Muscle of leg (tissue), 11 donors: ENCODE data around the gene CDYL. TPM values are rescaled to one million over a fixed set of nuclear protein-coding genes. Genes with fewer than 3 reads are reported as not detected.

ENCODE experiments used
- DNase-seq: peaks from one replicate; pipeline ENCODE4 v3.0.0; 2013
- H3K27ac ChIP-seq: one replicate; pipeline ENCODE4 v1.5.1; 2013; ENCODE audit warnings: mild to moderate bottlenecking, low read length, control low read depth
- H3K27me3 ChIP-seq: one replicate; pipeline ENCODE4 v1.6.1; 2013; ENCODE audit warnings: low read length; ENCODE audit not compliant: control insufficient read depth, insufficient read depth
- H3K36me3 ChIP-seq: one replicate; pipeline ENCODE4 v1.6.1; 2013; ENCODE audit warnings: low read length; ENCODE audit not compliant: control insufficient read depth, insufficient read depth
- H3K4me1 ChIP-seq: one replicate; pipeline ENCODE4 v1.6.1; 2013; ENCODE audit warnings: low read length; ENCODE audit not compliant: control insufficient read depth, insufficient read depth
- H3K4me3 ChIP-seq: one replicate; pipeline ENCODE4 v1.5.1; 2013; ENCODE audit warnings: low read length, control low read depth
- H3K9me3 ChIP-seq: replicated peaks from 2 replicates; pipeline ENCODE4 v1.6.1; 2013; ENCODE audit warnings: low read depth, low read length; ENCODE audit not compliant: control insufficient read depth
- WGBS: methylation state at CpG from one replicate; pipeline ENCODE4 v1.1.5; 2013; ENCODE audit warnings: missing lambda C conversion rate; ENCODE audit not compliant: insufficient coverage; 5-methylcytosine and 5-hydroxymethylcytosine counted together
- polyA plus RNA-seq, 8 donors: library from polyadenylated mRNA; unstranded; fragments of 120-200 nt; gene quantifications; one replicate each; pipeline versions ENCODE4 v1.2.1 to v1.2.3, GENCODE V29; 2013; ENCODE audit warnings: inconsistent platforms in 1 of 8, low replicate concordance in 1 of 8; ENCODE audit not compliant: insufficient read length in 8 of 8, insufficient read depth in 1 of 8
- total RNA-seq: library from RNA; stranded (reverse); fragments of 120-200 nt; gene quantifications from one replicate; pipeline ENCODE4 v1.2.4, GENCODE V29; 2013

The CDYL gene
- total and polyA plus RNA-seq, 9 donors = 15.6 to 75.3 (median 19.9) TPM

DNA sequence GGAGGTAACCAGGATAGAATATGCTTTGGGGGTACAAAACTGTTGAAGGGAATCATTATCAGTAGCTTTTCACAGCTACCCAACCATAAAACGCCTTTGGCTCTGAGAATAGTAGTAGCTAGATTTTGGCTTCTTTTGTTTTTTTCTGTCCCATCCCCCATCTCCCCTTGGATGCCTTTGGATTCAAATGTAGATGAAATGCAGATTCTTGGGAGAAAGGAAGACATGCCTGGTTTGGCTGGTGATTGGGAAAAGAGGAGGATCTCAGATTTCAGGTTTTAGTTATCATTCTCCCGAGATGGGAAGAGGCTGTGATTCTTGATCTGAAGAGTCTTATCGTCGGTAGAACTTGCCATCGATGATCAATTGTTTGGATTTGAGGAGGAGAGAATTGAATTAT lies 3.5 kb upstream of the CDYL start:
- Histone ChIP-seq H3K36me3 (no peaks in the 10 kb centered on the region), H3K9me3 (no peaks in the 10 kb centered on the region), H3K27me3 (peaks cover 9% of the 10 kb centered on the region), H3K27ac (no peak overlapping the region), H3K4me1 (peaks cover 9% of the 10 kb centered on the region), H3K4me3 (no peak overlapping the region)
- DNase-seq = no peak
- WGBS = 30% methylated on average over 2 of the region's 5 CpGs

DNA sequence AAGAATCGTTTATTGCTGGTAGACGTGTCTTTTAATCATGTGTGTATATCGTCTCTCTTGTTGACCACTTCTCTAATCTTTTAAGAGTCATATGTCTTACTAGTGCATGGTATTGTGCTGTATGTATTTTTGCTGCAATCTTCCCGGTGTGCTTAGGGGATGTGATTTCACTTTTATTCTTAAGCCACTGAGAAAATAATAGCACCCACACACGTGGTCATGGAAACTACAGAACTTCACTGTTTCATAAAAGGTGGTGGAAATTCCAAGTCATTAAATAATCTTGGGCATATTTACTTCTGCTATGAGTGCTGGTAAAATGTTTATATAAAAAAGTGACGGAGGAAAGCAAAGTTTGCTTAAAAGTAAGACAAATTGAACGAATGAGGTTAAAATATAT lies 3.0 kb upstream of the CDYL start:
- WGBS = 8% methylated on average over 2 of the region's 7 CpGs
- Histone ChIP-seq H3K27me3 (peaks cover 9% of the 10 kb centered on the region), H3K4me3 (no peak overlapping the region), H3K27ac (no peak overlapping the region), H3K9me3 (peaks cover 4% of the 10 kb centered on the region), H3K4me1 (peaks cover 9% of the 10 kb centered on the region), H3K36me3 (no peaks in the 10 kb centered on the region)
- DNase-seq = no peak

DNA sequence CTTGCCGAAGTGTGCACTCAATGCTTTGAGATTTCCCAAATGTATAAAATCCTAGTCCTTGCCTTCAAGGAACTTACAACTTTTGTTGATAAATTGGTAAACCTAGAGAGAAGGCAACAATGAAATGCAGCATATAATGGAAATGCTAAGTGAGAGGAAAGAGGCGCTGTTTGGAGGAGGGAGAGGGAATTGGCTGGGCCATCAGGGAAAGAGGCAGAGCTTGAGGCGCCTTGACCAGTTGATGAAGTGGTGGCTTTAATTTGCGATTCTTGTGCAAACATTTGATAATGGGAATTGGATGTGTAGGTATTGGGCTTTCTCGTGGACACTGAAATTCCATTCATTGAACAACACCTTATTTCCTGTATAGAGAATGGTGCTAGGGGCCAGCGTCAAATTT lies 1.9 kb upstream of the CDYL start:
- H3K27ac ChIP-seq = no peak overlapping the region
- peaks cover 4% of the 10 kb centered on the region for H3K9me3 ChIP-seq
- H3K4me3 ChIP-seq = no peak overlapping the region
- peaks cover 9% of the 10 kb centered on the region for H3K4me1 ChIP-seq
- H3K36me3 ChIP-seq = no peaks in the 10 kb centered on the region
- 67% methylated on average over 2 of the region's 6 CpGs for WGBS
- no peak for DNase-seq
- H3K27me3 ChIP-seq = peaks cover 9% of the 10 kb centered on the region

DNA sequence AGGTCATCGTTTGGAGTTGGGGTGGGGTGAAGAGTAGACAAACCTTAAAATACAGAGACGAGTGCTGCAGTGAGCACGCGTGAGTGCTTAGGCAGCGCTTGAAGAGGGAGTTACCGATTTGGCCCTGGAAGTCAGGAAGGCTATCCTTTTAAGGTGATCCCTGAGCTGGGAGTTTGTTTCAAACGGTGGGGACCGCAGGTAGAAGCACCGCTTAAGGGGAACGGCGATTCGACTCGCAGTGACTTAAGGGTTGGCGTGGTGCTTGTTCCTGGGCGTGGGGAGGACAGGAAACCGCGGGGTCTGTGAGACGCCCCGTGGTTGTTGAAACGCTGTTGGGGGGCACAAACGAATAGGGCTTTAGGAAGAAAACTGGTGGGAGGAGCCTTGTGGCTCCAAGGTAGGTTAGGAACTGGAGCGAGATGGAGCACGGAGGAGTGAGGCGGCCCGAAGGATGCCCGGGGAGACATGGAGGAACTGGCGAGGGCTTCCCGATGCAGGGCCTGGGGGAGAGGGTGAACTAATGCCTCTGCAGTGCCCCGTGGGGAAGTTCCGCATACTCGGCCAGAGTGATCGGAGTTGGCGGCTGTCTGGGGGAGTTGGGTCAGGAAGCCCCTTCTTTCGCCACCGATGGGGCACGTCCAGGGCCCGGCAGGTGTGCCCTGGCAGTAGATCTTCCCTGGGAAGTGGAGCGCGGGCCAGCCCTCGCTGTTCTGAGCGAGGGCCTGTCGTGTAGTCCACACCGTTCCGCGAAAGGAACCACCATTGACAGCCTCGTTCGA lies 1.3 kb upstream of the CDYL start:
- Histone ChIP-seq H3K4me1 (peaks cover 10% of the 10 kb centered on the region), H3K9me3 (peaks cover 4% of the 10 kb centered on the region), H3K4me3 (peak overlapping the region; percentile 40), H3K27ac (peak overlapping the region; percentile 57), H3K27me3 (peaks cover 9% of the 10 kb centered on the region), H3K36me3 (no peaks in the 10 kb centered on the region)
- WGBS = 3% methylated on average over 47 of the region's 47 CpGs
- DNase-seq = peak; percentile 34

DNA sequence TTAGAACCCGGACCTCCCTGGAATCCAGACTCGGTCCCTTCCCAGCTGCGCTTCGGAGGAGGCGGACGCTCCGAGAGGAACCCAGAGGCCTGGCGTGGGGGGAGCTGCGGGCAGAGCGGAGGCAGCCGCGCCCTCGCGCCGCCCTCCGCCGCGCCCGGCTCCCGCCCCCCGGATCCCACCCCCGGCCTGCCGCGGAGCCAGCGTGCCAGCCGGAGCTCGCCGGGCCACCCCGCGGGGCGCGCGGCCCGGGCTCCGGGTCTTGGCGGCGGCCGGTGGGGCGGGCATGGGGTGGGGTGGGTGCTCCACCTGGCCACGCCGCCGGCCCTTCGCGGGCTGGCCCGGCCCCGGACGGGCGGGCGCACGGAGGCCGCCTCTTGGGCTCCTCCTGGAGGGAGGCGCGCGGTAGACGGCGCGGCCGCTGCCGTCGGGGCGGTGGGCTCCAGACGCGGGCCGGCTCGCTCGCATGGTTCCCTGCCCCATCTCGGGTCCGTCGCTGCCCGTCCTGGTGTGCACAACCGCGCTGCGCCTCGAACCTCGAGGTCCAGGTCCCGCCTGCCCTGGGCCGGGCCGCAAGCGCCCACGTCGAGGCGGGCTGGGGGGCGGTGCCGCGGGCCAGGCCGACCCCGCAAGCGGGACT lies 592 bp upstream of the CDYL start:
- Histone ChIP-seq H3K27ac (peak overlapping the region; percentile 57), H3K27me3 (peaks cover 9% of the 10 kb centered on the region), H3K4me1 (peaks cover 12% of the 10 kb centered on the region), H3K36me3 (no peaks in the 10 kb centered on the region), H3K9me3 (peaks cover 4% of the 10 kb centered on the region), H3K4me3 (peak overlapping the region; percentile 40)
- peak; percentile 87 for DNase-seq
- under 1% methylated on average over 72 of the region's 88 CpGs for WGBS

DNA sequence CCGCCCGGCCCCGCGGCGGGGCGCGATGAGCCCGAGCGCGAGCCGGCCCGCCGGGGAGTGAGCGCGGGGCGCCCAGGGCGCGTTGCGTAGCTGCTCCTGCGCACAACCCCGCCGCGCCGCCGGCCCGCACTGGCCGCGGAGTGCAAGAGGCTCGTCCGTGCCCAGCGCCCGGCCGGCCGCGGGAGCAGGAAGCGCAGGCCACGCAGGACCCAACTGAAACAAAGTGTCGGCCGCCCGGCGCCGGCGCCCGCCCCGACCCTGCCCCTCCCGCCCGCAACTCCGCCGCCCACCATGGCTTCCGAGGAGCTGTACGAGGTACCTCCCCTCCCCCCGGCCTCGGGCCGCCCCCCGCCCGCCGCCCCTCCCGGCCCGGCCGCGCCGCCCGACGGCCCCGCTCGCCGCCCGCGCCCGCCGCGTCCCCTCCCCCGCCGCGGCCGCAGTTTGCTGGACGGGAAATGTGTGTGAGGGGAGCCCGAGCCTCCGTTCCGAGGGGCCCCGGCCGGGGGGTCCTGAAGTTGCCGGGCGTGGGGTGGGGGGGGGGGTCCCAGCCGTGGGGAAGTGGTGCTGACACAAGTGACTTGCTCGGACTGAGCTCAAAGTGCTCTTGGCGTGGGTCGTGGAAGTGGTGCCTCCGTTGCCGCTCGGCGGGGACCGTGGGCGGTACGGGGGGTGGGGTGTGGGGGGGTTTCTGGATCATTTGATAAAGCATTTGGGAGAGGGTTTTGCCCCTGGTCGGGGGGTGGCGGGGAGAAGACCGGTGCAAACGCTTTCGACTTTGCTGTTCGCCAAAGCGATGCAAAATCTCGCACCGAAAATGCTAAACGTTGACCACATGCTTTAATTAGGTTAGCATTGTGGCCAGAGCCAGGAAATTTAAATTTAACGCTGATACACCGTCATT lies 539 bp downstream of the CDYL start:
- WGBS = under 1% methylated on average over 65 of the region's 107 CpGs
- no peaks in the 10 kb centered on the region for H3K36me3 ChIP-seq
- H3K4me1 ChIP-seq = peaks cover 12% of the 10 kb centered on the region
- H3K4me3 ChIP-seq = peak overlapping the region; percentile 51
- H3K27me3 ChIP-seq = peaks cover 9% of the 10 kb centered on the region
- DNase-seq = peak; percentile 68
- H3K9me3 ChIP-seq = peaks cover 4% of the 10 kb centered on the region
- peak overlapping the region; percentile 21 for H3K27ac ChIP-seq

DNA sequence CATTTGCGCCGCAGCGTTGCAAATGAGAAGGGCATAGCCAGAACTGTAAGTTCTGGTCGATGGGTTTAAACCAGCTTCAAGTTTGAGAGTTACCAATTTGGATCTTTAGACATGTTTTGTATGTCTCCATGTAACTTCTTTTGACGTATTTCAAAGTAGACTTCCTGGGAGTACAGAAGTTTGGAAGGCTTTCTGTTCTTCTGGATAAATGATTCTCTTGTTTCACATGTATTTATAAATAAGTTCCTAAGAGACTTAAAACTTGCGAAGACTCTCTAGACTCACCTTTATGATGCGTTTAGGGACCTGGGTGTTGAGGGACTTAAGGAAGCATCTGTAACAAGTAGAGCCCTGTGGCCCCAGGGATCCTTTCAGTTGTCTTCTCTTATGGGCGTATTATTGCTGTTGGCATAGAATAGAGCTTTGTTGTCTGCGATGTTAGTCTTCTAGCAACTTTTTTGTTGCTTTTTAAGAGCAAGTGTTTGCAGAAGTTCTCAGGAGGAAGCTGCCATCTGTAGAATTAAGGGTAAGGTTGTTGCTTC lies 1.3 kb downstream of the CDYL start:
- DNase-seq = no peak
- peaks cover 4% of the 10 kb centered on the region for H3K9me3 ChIP-seq
- H3K27ac ChIP-seq = peak overlapping the region; percentile 21
- H3K27me3 ChIP-seq = peaks cover 9% of the 10 kb centered on the region
- H3K4me1 ChIP-seq = peaks cover 12% of the 10 kb centered on the region
- 2% methylated on average over 4 of the region's 9 CpGs for WGBS
- H3K4me3 ChIP-seq = peak overlapping the region; percentile 51
- no peaks in the 10 kb centered on the region for H3K36me3 ChIP-seq

DNA sequence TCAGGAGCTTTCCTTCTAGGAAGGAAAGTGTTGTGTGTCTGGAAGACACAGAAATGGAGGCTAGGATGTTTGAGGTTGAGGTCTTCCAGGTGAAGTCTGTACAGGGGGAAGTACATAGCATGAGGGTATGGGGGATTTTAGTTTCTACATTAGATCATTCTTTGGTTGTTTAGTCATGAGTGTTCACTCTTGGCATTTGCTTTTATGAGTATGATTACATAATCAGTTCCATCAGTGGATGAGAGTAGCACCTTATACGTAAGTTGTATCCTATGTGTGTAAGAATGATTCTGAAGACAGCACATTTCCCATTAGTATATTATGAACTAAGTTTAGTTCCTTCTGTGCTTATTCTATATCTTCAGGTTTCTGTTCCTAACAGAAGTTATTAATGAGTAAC lies 1.9 kb downstream of the CDYL start:
- Histone ChIP-seq H3K27me3 (peaks cover 9% of the 10 kb centered on the region), H3K27ac (no peak overlapping the region), H3K9me3 (peaks cover 4% of the 10 kb centered on the region), H3K36me3 (no peaks in the 10 kb centered on the region), H3K4me3 (no peak overlapping the region), H3K4me1 (peaks cover 12% of the 10 kb centered on the region)
- no peak for DNase-seq
- WGBS = no CpG with 5 or more reads among the region's 1 CpG

DNA sequence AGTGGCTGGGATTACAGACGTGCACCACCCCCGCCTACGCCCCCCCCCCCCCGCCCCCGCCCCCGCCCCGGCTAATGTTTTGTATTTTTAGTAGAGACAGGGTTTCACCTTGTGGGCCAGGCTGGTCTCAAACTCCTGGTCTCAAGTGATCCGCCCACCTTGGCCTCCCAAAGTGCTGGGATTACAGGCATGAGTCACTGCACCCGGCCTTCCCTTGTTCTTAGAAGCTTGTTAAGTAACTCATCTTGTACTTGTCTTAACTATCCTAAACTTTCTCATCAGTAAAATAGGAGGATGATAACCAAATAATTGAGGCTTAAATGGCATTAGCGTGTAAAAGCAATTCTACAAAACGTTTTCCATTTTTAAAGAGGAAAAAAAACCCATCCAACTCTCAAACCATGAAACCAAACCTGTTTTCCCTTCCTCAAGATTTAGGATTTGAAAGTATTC lies 4.2 kb downstream of the CDYL start:
- Histone ChIP-seq H3K4me3 (no peak overlapping the region), H3K27me3 (no peaks in the 10 kb centered on the region), H3K36me3 (no peaks in the 10 kb centered on the region), H3K9me3 (peaks cover 4% of the 10 kb centered on the region), H3K27ac (no peak overlapping the region), H3K4me1 (peaks cover 7% of the 10 kb centered on the region)
- no peak for DNase-seq
- no CpG with 5 or more reads among the region's 11 CpGs for WGBS
